ENCODE results near the gene C3orf52.

C3orf52 gene

GRCh38 chr3:112128843-112129727, 42.9 kb downstream of the C3orf52 start:
- DNase-seq (ENCODE audit: low spot score), result no peak

DNA sequence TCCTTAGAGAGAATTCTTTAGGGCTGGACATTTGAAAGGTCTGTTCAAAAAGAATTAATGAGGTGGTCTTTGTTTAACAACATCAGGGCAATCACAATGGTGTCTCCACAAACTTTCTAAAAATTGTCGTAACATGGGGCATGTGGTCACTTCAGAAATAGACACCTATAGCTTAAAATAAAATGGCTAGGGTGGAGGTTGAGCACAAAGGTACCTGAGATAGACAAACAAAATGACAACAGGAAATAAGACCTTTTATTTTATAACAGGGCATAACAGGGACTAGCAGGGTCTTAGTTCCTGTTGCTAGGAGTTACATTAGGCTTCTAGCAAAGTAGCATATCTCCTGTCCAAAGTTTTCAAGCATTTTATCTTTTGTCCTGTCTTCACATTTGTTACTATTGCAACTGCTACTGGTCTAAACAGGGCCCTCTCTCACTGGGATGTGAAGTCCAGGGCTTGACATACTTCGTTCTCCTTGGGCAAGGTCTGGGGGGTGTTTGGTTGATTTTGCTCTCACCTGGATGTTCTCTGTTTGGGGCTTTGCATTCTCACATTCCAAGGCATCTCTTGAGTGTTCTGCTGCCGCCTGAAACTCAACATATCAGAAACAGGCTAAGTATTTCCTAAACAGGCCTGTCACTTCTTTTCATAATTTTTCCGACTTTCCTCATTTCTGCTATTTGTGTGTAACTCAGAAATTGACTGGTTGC, 43.9 kb downstream of the C3orf52 start:
- no peak for TF ChIP-seq CTCF (IDR thresholded peaks at IDR 0.05; ENCODE audit: extremely low read depth, missing control alignments)
- no peak for DNase-seq (ENCODE audit: low spot score)

More at GRCh38 chr3:112128843-112129727, 42.9 kb downstream of the C3orf52 start:
- TF ChIP-seq CTCF (IDR thresholded peaks at IDR 0.05; ENCODE audit: extremely low read depth, missing control alignments), result no peak

- DNase-seq (ENCODE audit: low spot score), result no peak
- no peak for TF ChIP-seq CTCF (IDR thresholded peaks at IDR 0.05; ENCODE audit: extremely low read depth, missing control alignments)
Measured at GRCh38 chr3:112130638-112130993, 44.4 kb downstream of the C3orf52 start.

DNA sequence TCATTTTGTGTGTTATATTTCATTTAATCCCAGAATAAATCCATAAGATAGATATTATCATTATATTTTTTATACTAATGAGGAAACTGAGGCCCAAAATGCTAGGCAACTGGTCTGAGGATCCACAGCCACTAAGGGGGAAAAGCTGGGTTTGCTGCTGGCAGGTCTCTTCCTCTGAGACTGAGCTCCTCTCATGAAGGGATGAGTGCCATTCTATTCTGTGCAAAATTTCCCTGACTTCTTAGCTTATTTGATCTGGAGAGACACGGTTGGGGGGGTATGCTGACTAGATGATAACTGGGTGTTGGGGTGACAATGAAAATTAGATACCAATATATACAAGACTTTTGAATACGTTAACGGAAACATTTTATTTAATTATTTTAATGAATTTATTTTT, 44.9 kb downstream of the C3orf52 start:
- no peak for TF ChIP-seq CTCF (IDR thresholded peaks at IDR 0.05; ENCODE audit: extremely low read depth, missing control alignments)
- DNase-seq (ENCODE audit: low spot score), result no peak

DNA sequence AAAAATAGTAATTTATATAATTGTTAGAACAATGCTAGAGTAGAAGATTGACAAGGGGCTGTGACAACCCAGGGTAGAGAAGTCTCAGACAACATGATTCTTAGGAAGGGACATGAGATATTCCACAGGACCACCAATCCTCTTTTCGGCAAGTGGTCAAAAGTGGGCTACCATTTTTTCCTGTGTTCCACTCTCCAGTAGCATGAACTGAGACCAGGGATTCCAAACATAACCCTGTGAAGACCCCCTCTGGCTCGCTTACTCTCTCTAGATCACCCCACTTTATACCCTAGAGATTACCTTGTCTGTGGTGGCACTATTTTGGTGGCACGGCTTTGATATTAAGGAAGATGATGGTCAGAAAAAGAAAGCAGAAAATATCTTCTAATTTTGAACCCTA, 45.9 kb downstream of the C3orf52 start:
- no peak for DNase-seq (ENCODE audit: low spot score)
- no peak for TF ChIP-seq CTCF (IDR thresholded peaks at IDR 0.05; ENCODE audit: extremely low read depth, missing control alignments)

GRCh38 chr3:112132554-112132953, 46.4 kb downstream of the C3orf52 start:
- DNase-seq (ENCODE audit: low spot score), result no peak
- no peak for TF ChIP-seq CTCF (IDR thresholded peaks at IDR 0.05; ENCODE audit: extremely low read depth, missing control alignments)

DNA sequence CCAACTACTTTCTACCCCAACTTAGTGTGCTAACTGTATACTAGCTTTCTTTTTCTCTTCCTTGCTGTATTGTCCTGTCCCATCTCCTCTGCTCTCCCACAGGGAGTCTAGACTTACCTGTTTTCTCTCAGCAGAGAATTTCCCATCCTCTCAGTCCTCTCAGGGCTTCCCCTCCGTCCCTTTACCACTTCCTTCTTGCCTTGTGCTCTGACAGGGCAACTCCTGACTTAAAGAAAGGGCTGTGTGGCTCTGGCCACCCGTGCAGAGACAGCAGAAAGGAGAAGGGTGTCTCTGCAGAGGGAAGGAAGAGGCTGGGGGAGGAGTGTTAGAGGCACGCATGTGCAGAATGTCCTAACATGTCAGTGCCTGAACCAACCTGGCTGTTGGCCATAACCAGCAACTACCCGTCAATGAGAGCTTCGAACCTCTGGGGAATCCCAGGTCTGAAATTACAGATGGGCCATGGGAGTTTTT, 46.8 kb downstream of the C3orf52 start, which contains the start of gene GCSAM:
Gene GCSAM (minus strand): TSS at position 274 of the 474 bp plus-strand sequence. CDS start 128 bp downstream, at position 146.
- TF ChIP-seq CTCF (IDR thresholded peaks at IDR 0.05; ENCODE audit: extremely low read depth, missing control alignments), result no peak

More for the DNA sequence above, 46.8 kb downstream of the C3orf52 start, which contains the start of gene GCSAM:
- DNase-seq (ENCODE audit: low spot score), result peak; percentile 70
